Brain microvascular endothelial cell (primary cell): ENCODE data around the gene NRCAM.

Source experiments
- DNase-seq: peaks from one replicate; pipeline ENCODE4 v3.0.0-alpha.2; 2020
- H3K27ac ChIP-seq: fragments of 250-450 bp; sonication (Bioruptor Pico); 2 replicates; pipeline ENCODE4 v1.5.1; 2020; ENCODE audit warnings: mild to moderate bottlenecking, moderate library complexity
- H3K27me3 ChIP-seq: fragments of 250-450 bp; sonication (Bioruptor Pico); replicated peaks from 2 replicates; pipeline ENCODE4 v1.5.1; 2020; ENCODE audit warnings: mild to moderate bottlenecking
- H3K36me3 ChIP-seq: fragments of 250-450 bp; sonication (Bioruptor Pico); replicated peaks from 2 replicates; pipeline ENCODE4 v1.5.1; 2020; ENCODE audit warnings: mild to moderate bottlenecking
- H3K4me3 ChIP-seq: 2 replicates; pipeline ENCODE4 v1.5.1; 2011; ENCODE audit warnings: low read depth, mild to moderate bottlenecking, control low read depth, low read length, moderate library complexity
- CTCF ChIP-seq: IDR thresholded peaks from 2 replicates; pipeline ENCODE4 v1.5.1; 2011; ENCODE audit warnings: low read depth, mild to moderate bottlenecking, moderate library complexity, low read length, control low read depth, inconsistent platforms; ENCODE audit errors: missing control alignments
- in situ Hi-C: cut with HindIII; loops from 2 replicates; pipeline ENCODE4 v1.10.0; 2017; ENCODE audit warnings: low sequenced_read_pairs, low pct_ligation_motif_present

NRCAM gene

GRCh38 chr7:108492742-108493141 is 36.5 kb upstream of the NRCAM start:
- H3K27me3 ChIP-seq = no peaks in the 10 kb centered on the region
- H3K27ac ChIP-seq = no peak overlapping the region
- peaks cover 6% of the 10 kb centered on the region for H3K36me3 ChIP-seq
- TF ChIP-seq CTCF = no peak
- in situ Hi-C loops = no loop called here
- no peak for DNase-seq
- H3K4me3 ChIP-seq = no peak overlapping the region

GRCh38 chr7:108488768-108489538 is 32.7 kb upstream of the NRCAM start:
- H3K27ac ChIP-seq = no peak overlapping the region
- TF ChIP-seq CTCF = no peak
- in situ Hi-C loops = no loop called here
- H3K27me3 ChIP-seq = no peaks in the 10 kb centered on the region
- H3K36me3 ChIP-seq = peaks cover 6% of the 10 kb centered on the region
- no peak for DNase-seq
- no peak overlapping the region for H3K4me3 ChIP-seq

- Histone ChIP-seq H3K27ac (no peak overlapping the region), H3K36me3 (peaks cover 6% of the 10 kb centered on the region), H3K4me3 (no peak overlapping the region), H3K27me3 (no peaks in the 10 kb centered on the region)
- no peak for TF ChIP-seq CTCF
- in situ Hi-C loops = no loop called here
- no peak for DNase-seq
Observed at GRCh38 chr7:108487646-108488045, 31.4 kb upstream of the NRCAM start.

GRCh38 chr7:108486291-108486966 is 30.2 kb upstream of the NRCAM start:
- H3K27ac ChIP-seq = no peak overlapping the region

GRCh38 chr7:108484137-108484536 is 27.9 kb upstream of the NRCAM start:
- in situ Hi-C loops = no loop called here
- peaks cover 12% of the 10 kb centered on the region for H3K36me3 ChIP-seq
- TF ChIP-seq CTCF = no peak

More at GRCh38 chr7:108486291-108486966, 30.2 kb upstream of the NRCAM start:
- H3K4me3 ChIP-seq = no peak overlapping the region
- in situ Hi-C loops = no loop called here
- H3K27me3 ChIP-seq = no peaks in the 10 kb centered on the region
- TF ChIP-seq CTCF = no peak
- peak; percentile 24 for DNase-seq
- peaks cover 6% of the 10 kb centered on the region for H3K36me3 ChIP-seq

More at GRCh38 chr7:108484137-108484536, 27.9 kb upstream of the NRCAM start:
- H3K27ac ChIP-seq = no peak overlapping the region
- H3K27me3 ChIP-seq = no peaks in the 10 kb centered on the region
- no peak overlapping the region for H3K4me3 ChIP-seq
- DNase-seq = no peak
